ENCODE measurements around the gene FOXN1. TPM values are rescaled to one million over a fixed set of nuclear protein-coding genes. Genes with fewer than 3 reads are reported as not detected.

FOXN1 gene
- total and polyA plus RNA-seq, 10 donors = not detected

GRCh38 chr17:28530250-28530649 is 24.1 kb downstream of the FOXN1 start:
- WGBS, 5 donors = 86 to 92% (median 87%) methylated on average over 4 of the region's 4 CpGs
- intact Hi-C loops (cut with DNase I; ENCODE audit: low total_unique reads) = no loop called here
- H3K4me3 ChIP-seq = no peak overlapping the region

GRCh38 chr17:28530926-28531325 is 24.8 kb downstream of the FOXN1 start:
- intact Hi-C loops (cut with DNase I; ENCODE audit: low total_unique reads) = no loop called here
- H3K27ac ChIP-seq = no peak overlapping the region
- 72 to 80% (median 78%) methylated on average over 7 of the region's 7 CpGs for WGBS, 5 donors
- TF ChIP-seq POLR2A (IDR thresholded peaks at IDR 0.05) (no peak), POLR2AphosphoS5 (IDR thresholded peaks at IDR 0.05) (no peak), CTCF (IDR thresholded peaks at IDR 0.05 in 8 of 11, conservative IDR thresholded peaks at IDR 0.05 in 3 of 11) (no peak)
- no peak overlapping the region for H3K4me3 ChIP-seq
- H3K36me3 ChIP-seq = no peaks in the 10 kb centered on the region
- no peaks in the 10 kb centered on the region for H3K9me3 ChIP-seq
- no peaks in the 10 kb centered on the region for H3K4me1 ChIP-seq
- peaks cover 0 to 9% (median 0%) of the 10 kb centered on the region in 7 donors for H3K27me3 ChIP-seq (replicated peaks in 1 of 7)
- no peak for DNase-seq

More at GRCh38 chr17:28530250-28530649, 24.1 kb downstream of the FOXN1 start:
- Histone ChIP-seq H3K36me3 (no peaks in the 10 kb centered on the region), H3K27me3 (replicated peaks in 1 of 7) (peaks cover 0 to 9% (median 0%) of the 10 kb centered on the region in 7 donors), H3K4me1 (no peaks in the 10 kb centered on the region), H3K9me3 (no peaks in the 10 kb centered on the region), H3K27ac (no peak overlapping the region)
- no peak for TF ChIP-seq CTCF (IDR thresholded peaks at IDR 0.05 in 8 of 11, conservative IDR thresholded peaks at IDR 0.05 in 3 of 11)
- no peak for TF ChIP-seq POLR2AphosphoS5 (IDR thresholded peaks at IDR 0.05)
- TF ChIP-seq POLR2A (IDR thresholded peaks at IDR 0.05) = no peak
- no peak for DNase-seq

- 69 to 90% (median 82%) methylated on average over 6 to 7 of the region's 7 CpGs for WGBS, 5 donors
- no peak overlapping the region for H3K27ac ChIP-seq
- no peak for TF ChIP-seq CTCF (IDR thresholded peaks at IDR 0.05 in 8 of 11, conservative IDR thresholded peaks at IDR 0.05 in 3 of 11)
- no peak for TF ChIP-seq POLR2A (IDR thresholded peaks at IDR 0.05)
- no peak for TF ChIP-seq POLR2AphosphoS5 (IDR thresholded peaks at IDR 0.05)
- no peak for DNase-seq
- intact Hi-C loops (cut with DNase I; ENCODE audit: low total_unique reads) = no loop called here
- no peaks in the 10 kb centered on the region for H3K36me3 ChIP-seq
- no peaks in the 10 kb centered on the region for H3K9me3 ChIP-seq
- H3K4me3 ChIP-seq = no peak overlapping the region
- H3K27me3 ChIP-seq (replicated peaks in 1 of 7) = peaks cover 0 to 9% (median 0%) of the 10 kb centered on the region in 7 donors
- no peaks in the 10 kb centered on the region for H3K4me1 ChIP-seq
These were observed 26.2 kb downstream of the FOXN1 start for GRCh38 chr17:28532050-28532960.

GRCh38 chr17:28533091-28533807 is 27.1 kb downstream of the FOXN1 start:
- no peak for DNase-seq
- Histone ChIP-seq H3K27ac (no peak overlapping the region), H3K4me3 (no peak overlapping the region), H3K4me1 (no peaks in the 10 kb centered on the region), H3K36me3 (no peaks in the 10 kb centered on the region), H3K9me3 (no peaks in the 10 kb centered on the region), H3K27me3 (replicated peaks in 1 of 7) (peaks cover 0 to 9% (median 0%) of the 10 kb centered on the region in 7 donors)
- no peak for TF ChIP-seq POLR2AphosphoS5 (IDR thresholded peaks at IDR 0.05)
- intact Hi-C loops (cut with DNase I; ENCODE audit: low total_unique reads) = no loop called here
- WGBS, 5 donors = 79 to 90% (median 84%) methylated on average over 14 to 16 of the region's 16 CpGs
